PFSK-1 (cell line): ENCODE data around the gene SLIT3.

Experiments
- FOXP2 ChIP-seq: optimal IDR thresholded peaks from 2 replicates; pipeline ENCODE3; 2011; ENCODE audit warnings: borderline replicate concordance, control low read depth, inconsistent platforms; ENCODE audit not compliant: insufficient read depth; ENCODE audit errors: extremely low read length, extremely low read depth
- POLR2AphosphoS5 ChIP-seq: IDR thresholded peaks from 2 replicates; pipeline ENCODE4 v1.6.1; 2012; ENCODE audit warnings: low read depth, mild to moderate bottlenecking, control low read depth, low read length, moderate library complexity
- REST ChIP-seq, 2 experiments: IDR thresholded peaks; 2 replicates each; pipeline versions ENCODE4 v1.6.1 to v1.8.0; 2011 to 2012; ENCODE audit warnings: low read depth in 2 of 2, low read length in 2 of 2, control low read depth in 1 of 2, inconsistent platforms in 1 of 2, mild to moderate bottlenecking in 1 of 2, moderate library complexity in 1 of 2; ENCODE audit not compliant: insufficient read depth in 1 of 2
- SIN3A ChIP-seq: IDR thresholded peaks from 2 replicates; pipeline ENCODE4 v1.6.1; 2012; ENCODE audit warnings: mild to moderate bottlenecking, low read length, moderate library complexity, borderline replicate concordance; ENCODE audit not compliant: insufficient read depth
- TAF1 ChIP-seq: IDR thresholded peaks from 2 replicates; pipeline ENCODE4 v1.6.1; 2012; ENCODE audit warnings: low read length, control low read depth, borderline replicate concordance; ENCODE audit not compliant: insufficient read depth

The SLIT3 gene

GRCh38 chr5:168822745-168823281, 478.1 kb downstream of the SLIT3 start:
- TF ChIP-seq FOXP2 (no peak), SIN3A (no peak), TAF1 (no peak), REST (IDR thresholded peaks at IDR 0.05; ENCODE audit: insufficient read depth in 1 of 2, low read depth in 2 of 2, low read length in 2 of 2) (no peak), POLR2AphosphoS5 (no peak)

GRCh38 chr5:168822248-168822744, 478.6 kb downstream of the SLIT3 start:
- no peak for TF ChIP-seq FOXP2
- no peak for TF ChIP-seq REST (IDR thresholded peaks at IDR 0.05; ENCODE audit: insufficient read depth in 1 of 2, low read depth in 2 of 2, low read length in 2 of 2)
- TF ChIP-seq SIN3A: no peak
- no peak for TF ChIP-seq TAF1
- no peak for TF ChIP-seq POLR2AphosphoS5

- TF ChIP-seq FOXP2 (no peak), POLR2AphosphoS5 (no peak), REST (IDR thresholded peaks at IDR 0.05; ENCODE audit: insufficient read depth in 1 of 2, low read depth in 2 of 2, low read length in 2 of 2) (no peak), TAF1 (no peak), SIN3A (no peak)
These were observed 480.1 kb downstream of the SLIT3 start for GRCh38 chr5:168820874-168821273.

GRCh38 chr5:168819004-168819621, 481.8 kb downstream of the SLIT3 start:
- TF ChIP-seq POLR2AphosphoS5 (no peak), REST (IDR thresholded peaks at IDR 0.05; ENCODE audit: insufficient read depth in 1 of 2, low read depth in 2 of 2, low read length in 2 of 2) (no peak), SIN3A (no peak), FOXP2 (no peak), TAF1 (no peak)
